Activated CD4-positive, alpha-beta memory T cell treated with anti-CD3 and anti-CD28 coated beads for 36 hours (primary cell): Measurements from ENCODE around the gene SRL. TPM values are rescaled to one million over a fixed set of nuclear protein-coding genes. Genes with fewer than 3 reads are reported as not detected.
A peak's percentile ranks its signal among the peaks of the same experiment; 100 is the strongest.

ENCODE experiments used
- CTCF ChIA-PET: fragments of 350-600 bp; sonication (Branson Sonifier 250); formaldehyde crosslinking; loops from one replicate; lab custom pipeline; 2021; ENCODE audit warnings: antibody characterized with exemption, inconsistent platforms; lab: Charles Lee
- POLR2A ChIA-PET: fragments of 350-600 bp; sonication (Branson Sonifier 250); formaldehyde crosslinking; loops from one replicate; lab custom pipeline; 2021; ENCODE audit warnings: antibody characterized with exemption; lab: Charles Lee
- DNase-seq: peaks from one replicate; pipeline ENCODE4 v3.0.0-alpha.2; 2020
- H3K27ac Mint-ChIP-seq: one replicate; pipeline ENCODE4 v1.8.0; 2021; ENCODE audit warnings: mixed read lengths
- H3K27me3 Mint-ChIP-seq: one replicate; pipeline ENCODE4 v1.8.0; 2021; ENCODE audit warnings: mixed read lengths
- H3K36me3 Mint-ChIP-seq: one replicate; pipeline ENCODE4 v1.8.0; 2021; ENCODE audit warnings: mixed read lengths
- H3K4me1 Mint-ChIP-seq: one replicate; pipeline ENCODE4 v1.8.0; 2021; ENCODE audit warnings: low read depth, mixed read lengths
- H3K4me3 Mint-ChIP-seq: one replicate; pipeline ENCODE4 v1.8.0; 2021; ENCODE audit warnings: mild to moderate bottlenecking, mixed read lengths
- H3K9me3 Mint-ChIP-seq: one replicate; pipeline ENCODE4 v1.8.0; 2021; ENCODE audit warnings: mixed read lengths
- intact Hi-C: fragments of 100-400 bp; cut with micrococcal nuclease; formaldehyde crosslinking; loops from one replicate; pipeline ENCODE4 v1.15.1; 2023
- total RNA-seq, 2 experiments: library from RNA; stranded (reverse); gene quantifications; one replicate each; pipeline ENCODE4 v1.2.3, GENCODE V29; 2021

Gene SRL
- total RNA-seq: not detected

GRCh38 chr16:4241928-4242283 lies at the start of gene SRL:
SRL (minus strand) TSS chr16:4242080; CDS start chr16:4242067, 13 bp downstream.
- POLR2A ChIA-PET: no interaction called here
- no peaks in the 10 kb centered on the region for H3K4me1 Mint-ChIP-seq
- DNase-seq: no peak
- intact Hi-C loops: no loop called here
- H3K27ac Mint-ChIP-seq: no peak within 1 kb of the TSS
- H3K36me3 Mint-ChIP-seq: no peaks in the 10 kb centered on the region
- H3K4me3 Mint-ChIP-seq: no peak within 1 kb of the TSS
- H3K27me3 Mint-ChIP-seq: peaks cover 11% of the 10 kb centered on the region
- CTCF ChIA-PET: interaction anchor here (3.3 kb wide), 1 partner anchor 12 kb away, joined by 15 read pairs; no protein-coding TSS in a partner anchor
- no peaks in the 10 kb centered on the region for H3K9me3 Mint-ChIP-seq

GRCh38 chr16:4290236-4290830 lies 48.5 kb upstream of the SRL start:
- CTCF ChIA-PET: interaction anchor here (0.7 to 2.0 kb wide), 4 partner anchors 21 to 40 kb away, joined by 4 to 6 read pairs (median 5); no protein-coding TSS in a partner anchor
- intact Hi-C loops: no loop called here
- H3K9me3 Mint-ChIP-seq: no peaks in the 10 kb centered on the region
- H3K27ac Mint-ChIP-seq: no peak overlapping the region
- H3K4me3 Mint-ChIP-seq: no peak overlapping the region
- peaks cover 6% of the 10 kb centered on the region for H3K27me3 Mint-ChIP-seq
- H3K4me1 Mint-ChIP-seq: peaks cover 5% of the 10 kb centered on the region
- DNase-seq: no peak
- H3K36me3 Mint-ChIP-seq: no peaks in the 10 kb centered on the region
- POLR2A ChIA-PET: interaction anchor here (0.6 kb wide), 1 partner anchor 12 kb away, joined by 3 read pairs; no protein-coding TSS in a partner anchor

- no peaks in the 10 kb centered on the region for H3K36me3 Mint-ChIP-seq
- no peaks in the 10 kb centered on the region for H3K9me3 Mint-ChIP-seq
- DNase-seq: peak; percentile 82
- intact Hi-C loops: loop anchor here (1.0 kb wide), 1 partner anchor 42 kb away; no protein-coding TSS in a partner anchor
- H3K4me3 Mint-ChIP-seq: no peak overlapping the region
- ChIA-PET CTCF (interaction anchor here (0.6 to 2.4 kb wide), 18 partner anchors 10 to 115 kb away, joined by 3 to 28 read pairs (median 4); no protein-coding TSS in a partner anchor), POLR2A (interaction anchor here (1.0 to 1.1 kb wide), 2 partner anchors 18 to 85 kb away, joined by 3 read pairs; no protein-coding TSS in a partner anchor)
- peaks cover 10% of the 10 kb centered on the region for H3K27me3 Mint-ChIP-seq
- peaks cover 5% of the 10 kb centered on the region for H3K4me1 Mint-ChIP-seq
- no peak overlapping the region for H3K27ac Mint-ChIP-seq
These were observed 46.5 kb upstream of the SRL start for GRCh38 chr16:4288148-4288921.

- Mint-ChIP-seq H3K9me3 (no peaks in the 10 kb centered on the region), H3K36me3 (no peaks in the 10 kb centered on the region), H3K4me1 (peaks cover 5% of the 10 kb centered on the region), H3K27ac (no peak overlapping the region), H3K27me3 (peaks cover 6% of the 10 kb centered on the region), H3K4me3 (no peak overlapping the region)
- ChIA-PET CTCF (interaction anchor here (1.0 to 1.1 kb wide), 2 partner anchors 13 to 45 kb away, joined by 3 read pairs; no protein-coding TSS in a partner anchor), POLR2A (interaction anchor here (0.6 kb wide), 1 partner anchor 175 kb away, joined by 5 read pairs; no protein-coding TSS in a partner anchor)
- intact Hi-C loops: no loop called here
- DNase-seq: no peak
These were observed 43.3 kb upstream of the SRL start for GRCh38 chr16:4285167-4285566.

GRCh38 chr16:4283939-4284338 lies 42.1 kb upstream of the SRL start:
- intact Hi-C loops: no loop called here
- H3K4me3 Mint-ChIP-seq: no peak overlapping the region
- peaks cover 5% of the 10 kb centered on the region for H3K4me1 Mint-ChIP-seq
- H3K9me3 Mint-ChIP-seq: no peaks in the 10 kb centered on the region
- H3K36me3 Mint-ChIP-seq: no peaks in the 10 kb centered on the region
- POLR2A ChIA-PET: no interaction called here
- H3K27ac Mint-ChIP-seq: no peak overlapping the region
- peaks cover 6% of the 10 kb centered on the region for H3K27me3 Mint-ChIP-seq
- CTCF ChIA-PET: interaction anchor here (0.9 to 1.4 kb wide), 6 partner anchors 10 to 46 kb away, joined by 3 to 8 read pairs (median 4); no protein-coding TSS in a partner anchor
- no peak for DNase-seq

- Mint-ChIP-seq H3K27me3 (peaks cover 6% of the 10 kb centered on the region), H3K36me3 (no peaks in the 10 kb centered on the region), H3K4me3 (no peak overlapping the region), H3K9me3 (no peaks in the 10 kb centered on the region), H3K4me1 (peaks cover 5% of the 10 kb centered on the region), H3K27ac (no peak overlapping the region)
- ChIA-PET CTCF (interaction anchor here (0.9 to 1.4 kb wide), 5 partner anchors 10 to 46 kb away, joined by 3 to 8 read pairs (median 4); no protein-coding TSS in a partner anchor), POLR2A (no interaction called here)
- intact Hi-C loops: no loop called here
- no peak for DNase-seq
These were observed 41.6 kb upstream of the SRL start for GRCh38 chr16:4283441-4283840.

GRCh38 chr16:4280625-4281024 lies 38.7 kb upstream of the SRL start:
- CTCF ChIA-PET: no interaction called here
- Mint-ChIP-seq H3K36me3 (no peaks in the 10 kb centered on the region), H3K4me1 (no peaks in the 10 kb centered on the region)

GRCh38 chr16:4277987-4278513 lies 36.2 kb upstream of the SRL start:
- ChIA-PET CTCF (interaction anchor here (1.1 to 1.8 kb wide), 2 partner anchors 25 to 63 kb away, joined by 3 to 7 read pairs; no protein-coding TSS in a partner anchor), POLR2A (interaction anchor here (0.6 kb wide), 1 partner anchor 12 kb away, joined by 3 read pairs; no protein-coding TSS in a partner anchor)
- Mint-ChIP-seq H3K4me1 (peaks cover 2% of the 10 kb centered on the region), H3K9me3 (no peaks in the 10 kb centered on the region), H3K4me3 (no peak overlapping the region), H3K27me3 (no peaks in the 10 kb centered on the region), H3K36me3 (no peaks in the 10 kb centered on the region), H3K27ac (no peak overlapping the region)
- no peak for DNase-seq
- intact Hi-C loops: loop anchor here (10.0 kb wide), 2 partner anchors 137 to 197 kb away; partner anchors contain the start of genes CORO7, HMOX2 and NMRAL1

More at GRCh38 chr16:4280625-4281024, 38.7 kb upstream of the SRL start:
- Mint-ChIP-seq H3K4me3 (no peak overlapping the region), H3K27me3 (peaks cover 5% of the 10 kb centered on the region), H3K9me3 (no peaks in the 10 kb centered on the region), H3K27ac (no peak overlapping the region)
- intact Hi-C loops: no loop called here
- POLR2A ChIA-PET: no interaction called here
- no peak for DNase-seq

- CTCF ChIA-PET: interaction anchor here (0.9 kb wide), 1 partner anchor 53 kb away, joined by 3 read pairs; no protein-coding TSS in a partner anchor
- POLR2A ChIA-PET: no interaction called here
- peaks cover 2% of the 10 kb centered on the region for H3K4me1 Mint-ChIP-seq
- H3K4me3 Mint-ChIP-seq: no peak overlapping the region
- no peak overlapping the region for H3K27ac Mint-ChIP-seq
- H3K9me3 Mint-ChIP-seq: no peaks in the 10 kb centered on the region
- no peaks in the 10 kb centered on the region for H3K27me3 Mint-ChIP-seq
- no peak for DNase-seq
- intact Hi-C loops: loop anchor here (10.0 kb wide), 2 partner anchors 139 to 199 kb away; partner anchors contain the start of genes CORO7, HMOX2 and NMRAL1
- no peaks in the 10 kb centered on the region for H3K36me3 Mint-ChIP-seq
These were observed 34.0 kb upstream of the SRL start for GRCh38 chr16:4275861-4276260.

- Mint-ChIP-seq H3K27ac (peak overlapping the region; percentile 60), H3K36me3 (no peaks in the 10 kb centered on the region), H3K4me3 (peak overlapping the region; percentile 68), H3K27me3 (no peaks in the 10 kb centered on the region), H3K4me1 (peaks cover 8% of the 10 kb centered on the region), H3K9me3 (no peaks in the 10 kb centered on the region)
- DNase-seq: peak; percentile 65
- ChIA-PET CTCF (interaction anchor here (1.1 to 3.2 kb wide), 13 partner anchors 10 to 129 kb away, joined by 3 to 28 read pairs (median 6); partner anchors contain the start of gene PAM16), POLR2A (interaction anchor here (1.1 to 4.8 kb wide), 3 partner anchors 21 to 50 kb away, joined by 3 to 48 read pairs (median 4); no protein-coding TSS in a partner anchor)
- intact Hi-C loops: loop anchor here (5.0 to 10.0 kb wide), 3 partner anchors 53 to 201 kb away; partner anchors contain the start of genes CORO7, HMOX2 and NMRAL1
These were observed 32.0 kb upstream of the SRL start for GRCh38 chr16:4273858-4274311.
